ENCODE measurements around the gene CLMP. TPM values are rescaled to one million over a fixed set of nuclear protein-coding genes. Genes with fewer than 3 reads are reported as not detected.
A peak's percentile ranks its signal among the peaks of the same experiment; 100 is the strongest.

The CLMP gene
- total RNA-seq, 1 donor from 2014 or later: 3.4 TPM

DNA sequence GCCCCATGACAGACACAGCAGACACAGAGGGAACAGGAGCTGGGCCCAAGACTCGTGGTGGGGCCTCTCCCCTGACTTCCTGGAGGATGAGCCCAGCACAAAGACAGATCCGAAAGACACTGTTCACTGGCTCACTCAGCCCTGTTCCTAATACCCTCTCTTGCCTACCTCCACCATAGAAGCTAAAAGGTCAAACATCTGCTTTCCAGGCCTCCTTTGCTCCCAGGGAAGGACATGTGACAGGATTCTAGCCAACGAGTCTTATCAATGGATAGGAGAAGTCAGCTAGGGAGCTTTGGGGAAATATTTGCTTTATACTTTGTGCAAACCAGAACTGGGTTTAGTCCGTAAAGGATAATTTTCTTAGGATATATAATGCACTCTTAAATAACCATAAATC, 8.4 kb upstream of the CLMP start:
- Histone ChIP-seq H3K27ac (replicated peaks) (peak overlapping the region; percentile 46), H3K4me3 (no peak overlapping the region), H3K9me3 (replicated peaks) (no peaks in the 10 kb centered on the region), H3K36me3 (no peaks in the 10 kb centered on the region), H3K27me3 (ENCODE audit: low read depth) (peaks cover 66% of the 10 kb centered on the region), H3K4me1 (peaks cover 12% of the 10 kb centered on the region)
- DNase-seq: no peak
- TF ChIP-seq CTCF (IDR thresholded peaks at IDR 0.05; ENCODE audit: borderline replicate concordance): no peak
- intact Hi-C loops (cut with micrococcal nuclease): no loop called here

- Histone ChIP-seq H3K9me3 (replicated peaks) (no peaks in the 10 kb centered on the region), H3K27ac (replicated peaks) (peak overlapping the region; percentile 46), H3K4me3 (no peak overlapping the region), H3K36me3 (no peaks in the 10 kb centered on the region), H3K4me1 (peaks cover 12% of the 10 kb centered on the region), H3K27me3 (ENCODE audit: low read depth) (peaks cover 70% of the 10 kb centered on the region)
- peak; percentile 36 for DNase-seq
- no peak for TF ChIP-seq CTCF (IDR thresholded peaks at IDR 0.05; ENCODE audit: borderline replicate concordance)
- intact Hi-C loops (cut with micrococcal nuclease): no loop called here
These were observed 7.4 kb upstream of the CLMP start for GRCh38 chr11:123202155-123203151.

DNA sequence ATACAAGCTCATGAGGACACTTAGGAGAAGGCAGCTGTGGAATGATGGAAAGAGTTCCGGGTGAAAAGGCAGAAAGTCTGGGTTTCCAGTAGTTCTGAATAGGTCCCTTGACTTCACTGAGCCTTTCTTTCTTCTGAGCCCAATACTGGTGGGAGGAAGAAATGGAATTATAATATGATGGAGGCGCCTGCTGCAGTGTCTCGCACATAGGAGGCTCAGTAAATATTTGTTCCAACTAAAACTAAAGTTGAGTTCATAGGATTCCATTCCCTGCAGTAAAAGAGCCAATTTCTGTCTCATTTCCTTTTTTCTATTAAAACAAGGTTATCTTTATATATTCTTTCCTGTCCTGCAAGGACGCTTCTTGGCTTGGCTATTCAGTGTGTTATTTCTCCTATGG, 5.2 kb upstream of the CLMP start:
- Histone ChIP-seq H3K9me3 (replicated peaks) (no peaks in the 10 kb centered on the region), H3K4me3 (no peak overlapping the region), H3K27ac (replicated peaks) (no peak overlapping the region), H3K4me1 (peaks cover 24% of the 10 kb centered on the region), H3K27me3 (ENCODE audit: low read depth) (peaks cover 86% of the 10 kb centered on the region), H3K36me3 (no peaks in the 10 kb centered on the region)
- TF ChIP-seq CTCF (IDR thresholded peaks at IDR 0.05; ENCODE audit: borderline replicate concordance): no peak
- DNase-seq: no peak
- intact Hi-C loops (cut with micrococcal nuclease): no loop called here

GRCh38 chr11:123197711-123198110, 2.7 kb upstream of the CLMP start:
- peaks cover 29% of the 10 kb centered on the region for H3K4me1 ChIP-seq
- no peak for DNase-seq

More at GRCh38 chr11:123197711-123198110, 2.7 kb upstream of the CLMP start:
- no peaks in the 10 kb centered on the region for H3K9me3 ChIP-seq (replicated peaks)
- no peaks in the 10 kb centered on the region for H3K36me3 ChIP-seq
- peaks cover 98% of the 10 kb centered on the region for H3K27me3 ChIP-seq (ENCODE audit: low read depth)
- no peak overlapping the region for H3K27ac ChIP-seq (replicated peaks)
- H3K4me3 ChIP-seq: no peak overlapping the region
- no peak for TF ChIP-seq CTCF (IDR thresholded peaks at IDR 0.05; ENCODE audit: borderline replicate concordance)
- intact Hi-C loops (cut with micrococcal nuclease): no loop called here
